HG02981 (cell line): Measurements from ENCODE around the gene NUAK2.

ENCODE experiments used
- ATAC-seq: cut with Tn5 transposase; IDR thresholded peaks from one replicate; pipeline ENCODE4 v1.9.1; 2021; ENCODE audit warnings: mild to moderate bottlenecking, moderate library complexity; ENCODE audit not compliant: unreplicated experiment

NUAK2 gene

GRCh38 chr1:205275916-205276688, 45.4 kb downstream of the NUAK2 start:
- no peak for ATAC-seq

DNA sequence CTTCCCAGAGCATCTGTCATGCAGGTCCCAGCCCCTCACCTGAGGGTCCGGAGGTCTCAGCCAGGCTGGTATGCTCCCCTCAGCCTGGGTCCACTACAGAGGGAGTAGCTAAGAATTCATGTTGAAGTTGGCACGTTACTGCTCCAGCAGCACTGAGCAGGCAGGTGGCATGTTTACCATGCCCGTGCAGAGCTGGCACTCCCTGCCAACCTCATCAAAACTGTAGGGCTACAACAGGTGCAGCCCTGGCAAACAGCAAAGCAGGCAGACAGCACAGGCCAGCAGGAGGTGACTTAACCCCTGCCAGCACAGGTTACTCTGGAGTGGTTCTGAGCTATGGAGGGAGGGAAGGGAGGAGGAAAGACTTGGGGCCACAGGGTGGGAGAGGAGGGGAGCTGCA, 46.4 kb downstream of the NUAK2 start:
- no peak for ATAC-seq

DNA sequence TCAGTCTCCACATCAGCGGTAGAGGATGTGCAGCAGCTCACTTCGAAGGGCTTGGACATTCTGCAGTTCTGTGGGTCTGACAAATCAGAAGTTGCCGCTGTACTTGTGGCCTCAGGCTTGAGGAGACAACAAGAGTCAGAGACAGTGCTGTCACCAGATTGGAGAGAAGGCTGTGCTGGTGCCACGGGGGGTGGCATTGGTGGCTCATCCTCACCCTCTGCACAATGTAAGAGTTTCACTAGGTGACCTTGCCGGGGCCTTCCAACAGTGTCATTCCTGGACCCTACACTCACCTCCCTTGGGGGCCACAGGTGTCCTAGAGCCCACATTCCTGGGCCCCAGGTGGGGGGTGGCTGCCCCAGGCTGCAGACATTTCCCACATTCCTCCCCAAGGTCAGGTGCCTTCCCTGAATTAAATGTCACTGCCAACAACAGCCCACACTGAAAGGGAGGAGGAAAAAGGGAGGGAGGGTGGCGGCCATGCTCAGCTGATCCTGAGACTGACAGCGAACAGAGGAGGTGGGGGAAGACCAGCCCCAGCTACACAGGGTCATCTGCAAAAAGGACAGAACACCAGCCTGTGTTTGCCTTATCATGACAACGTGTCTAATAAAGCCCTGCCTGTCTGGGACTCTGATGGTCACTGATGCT, 47.4 kb downstream of the NUAK2 start:
- no peak for ATAC-seq

- ATAC-seq: peak; percentile 59
Observed at GRCh38 chr1:205273551-205273982, 48.0 kb downstream of the NUAK2 start.

GRCh38 chr1:205272536-205272935, 49.0 kb downstream of the NUAK2 start:
- ATAC-seq: no peak

DNA sequence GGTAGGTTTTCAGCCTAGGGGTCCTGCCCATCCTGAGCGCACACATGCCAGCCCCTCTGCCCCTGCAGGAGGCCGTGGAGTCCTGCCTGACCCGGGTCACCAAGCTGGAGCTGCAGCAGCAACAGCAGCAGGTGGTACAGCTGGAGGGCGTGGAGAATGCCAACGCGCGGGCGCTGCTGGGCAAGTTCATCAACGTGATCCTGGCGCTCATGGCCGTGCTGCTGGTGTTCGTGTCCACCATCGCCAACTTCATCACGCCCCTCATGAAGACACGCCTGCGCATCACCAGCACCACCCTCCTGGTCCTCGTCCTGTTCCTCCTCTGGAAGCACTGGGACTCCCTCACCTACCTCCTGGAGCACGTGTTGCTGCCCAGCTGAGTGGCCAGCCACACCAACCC, 49.8 kb downstream of the NUAK2 start:
- ATAC-seq: no peak

GRCh38 chr1:205271277-205271676, 50.3 kb downstream of the NUAK2 start:
- no peak for ATAC-seq

DNA sequence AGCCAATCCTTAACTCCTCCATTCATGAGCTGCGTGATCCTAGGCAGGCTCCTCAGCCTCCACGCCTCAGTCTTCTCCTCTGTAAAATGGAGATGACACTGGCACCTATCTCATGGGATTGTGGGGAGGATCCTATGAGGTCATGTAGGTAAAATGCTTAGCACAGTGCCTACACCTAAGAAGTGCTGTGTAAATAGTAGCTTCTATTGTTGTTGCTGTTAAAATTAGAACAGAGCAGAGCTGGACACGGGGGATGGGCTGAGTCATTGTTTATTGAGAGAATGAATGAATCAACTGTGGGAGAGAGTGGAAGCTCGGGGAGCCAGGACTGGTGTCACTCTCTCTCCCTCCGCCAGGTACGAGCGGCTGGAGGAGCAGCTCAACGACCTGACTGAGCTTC, 50.8 kb downstream of the NUAK2 start:
- no peak for ATAC-seq

DNA sequence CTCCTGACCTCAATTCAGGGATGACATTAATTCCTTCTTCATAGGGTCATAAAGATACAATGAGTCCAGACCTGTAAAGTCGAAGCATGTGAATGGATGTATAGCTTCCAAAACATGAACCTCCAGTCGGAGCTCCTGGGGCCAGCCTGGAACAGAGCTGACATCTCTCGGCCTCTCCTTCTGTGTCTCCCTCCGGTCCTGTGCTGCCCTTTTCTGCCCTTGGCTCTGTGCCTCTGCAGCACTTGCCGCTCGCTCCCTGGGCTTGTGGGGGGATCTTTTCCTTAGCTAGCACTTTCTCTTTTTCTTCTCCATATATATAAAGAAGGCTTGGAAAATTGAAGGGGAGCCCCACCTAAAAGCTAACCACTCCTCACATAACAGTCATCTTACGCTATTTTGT, 51.3 kb downstream of the NUAK2 start:
- ATAC-seq: no peak

DNA sequence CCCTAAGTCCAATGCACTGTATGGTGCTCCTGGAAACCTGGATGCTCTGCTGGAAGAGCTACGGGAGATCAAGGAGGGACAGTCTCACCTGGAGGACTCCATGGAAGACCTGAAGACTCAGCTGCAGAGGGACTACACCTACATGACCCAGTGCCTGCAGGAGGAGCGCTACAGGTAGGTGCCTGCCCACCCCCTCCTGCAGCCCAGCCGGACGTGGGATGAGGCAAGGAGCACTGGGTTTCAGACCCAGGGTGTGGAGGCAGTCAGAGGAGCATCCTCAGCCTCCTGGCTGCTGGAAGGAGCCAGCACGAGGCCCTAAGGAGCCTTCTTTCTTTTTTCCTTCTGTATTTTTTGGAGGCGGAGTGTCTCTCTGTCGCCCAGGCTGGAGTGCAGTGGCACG, 51.8 kb downstream of the NUAK2 start:
- ATAC-seq: no peak

DNA sequence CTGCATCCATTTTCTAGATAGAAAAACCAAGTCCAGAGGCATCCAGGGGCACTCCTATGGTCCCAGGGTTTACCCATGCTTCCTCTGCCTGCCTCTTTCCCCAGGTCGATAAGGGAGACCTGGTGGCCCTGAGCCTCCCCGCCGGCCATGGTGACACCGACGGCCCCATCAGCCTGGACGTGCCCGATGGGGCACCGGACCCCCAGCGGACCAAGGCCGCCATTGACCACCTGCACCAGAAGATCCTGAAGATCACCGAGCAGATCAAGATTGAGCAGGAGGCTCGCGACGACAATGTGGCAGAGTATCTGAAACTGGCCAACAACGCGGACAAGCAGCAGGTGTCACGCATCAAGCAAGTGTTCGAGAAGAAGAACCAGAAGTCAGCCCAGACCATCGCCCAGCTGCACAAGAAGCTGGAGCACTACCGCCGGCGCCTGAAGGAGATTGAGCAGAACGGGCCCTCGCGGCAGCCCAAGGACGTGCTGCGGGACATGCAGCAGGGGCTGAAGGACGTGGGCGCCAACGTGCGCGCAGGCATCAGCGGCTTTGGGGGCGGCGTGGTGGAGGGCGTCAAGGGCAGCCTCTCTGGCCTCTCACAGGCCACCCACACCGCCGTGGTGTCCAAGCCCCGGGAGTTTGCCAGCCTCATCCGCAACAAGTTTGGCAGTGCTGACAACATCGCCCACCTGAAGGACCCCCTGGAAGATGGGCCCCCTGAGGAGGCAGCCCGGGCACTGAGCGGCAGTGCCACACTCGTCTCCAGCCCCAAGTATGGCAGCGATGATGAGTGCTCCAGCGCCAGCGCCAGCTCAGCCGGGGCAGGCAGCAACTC, 52.5 kb downstream of the NUAK2 start:
- no peak for ATAC-seq

- no peak for ATAC-seq
Observed at GRCh38 chr1:205267306-205267902, 54.1 kb downstream of the NUAK2 start.

- no peak for ATAC-seq
Observed at GRCh38 chr1:205266611-205267305, 54.8 kb downstream of the NUAK2 start.

DNA sequence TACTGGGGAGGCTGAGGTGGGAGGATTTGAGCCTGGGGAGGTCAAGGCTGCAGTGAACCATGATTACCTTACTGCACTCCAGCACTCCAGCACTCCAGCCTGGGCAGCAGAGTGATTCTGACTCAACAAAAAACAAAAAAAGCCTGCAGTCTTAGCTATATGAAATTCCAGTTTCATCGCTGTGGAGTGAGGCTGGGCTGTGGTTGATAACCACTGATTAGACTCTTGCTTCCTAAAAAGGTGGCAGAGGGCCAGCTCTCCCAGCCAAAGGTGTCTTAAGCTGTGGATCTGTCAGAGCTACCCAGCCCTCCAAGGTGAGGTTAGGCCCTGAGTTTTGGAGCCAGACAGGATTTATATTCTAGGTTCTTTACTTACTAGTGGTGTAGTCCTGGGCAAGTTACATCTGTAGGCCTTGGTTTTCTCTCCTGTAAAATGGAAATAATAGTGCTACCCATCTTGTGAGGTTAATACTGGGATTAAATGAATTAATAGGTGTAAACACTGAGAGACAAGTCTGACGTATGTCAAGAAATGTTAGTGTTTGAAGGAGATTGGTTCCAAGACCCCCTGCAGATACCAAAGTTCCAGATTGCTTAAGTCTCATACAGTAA, 57.9 kb downstream of the NUAK2 start:
- no peak for ATAC-seq

DNA sequence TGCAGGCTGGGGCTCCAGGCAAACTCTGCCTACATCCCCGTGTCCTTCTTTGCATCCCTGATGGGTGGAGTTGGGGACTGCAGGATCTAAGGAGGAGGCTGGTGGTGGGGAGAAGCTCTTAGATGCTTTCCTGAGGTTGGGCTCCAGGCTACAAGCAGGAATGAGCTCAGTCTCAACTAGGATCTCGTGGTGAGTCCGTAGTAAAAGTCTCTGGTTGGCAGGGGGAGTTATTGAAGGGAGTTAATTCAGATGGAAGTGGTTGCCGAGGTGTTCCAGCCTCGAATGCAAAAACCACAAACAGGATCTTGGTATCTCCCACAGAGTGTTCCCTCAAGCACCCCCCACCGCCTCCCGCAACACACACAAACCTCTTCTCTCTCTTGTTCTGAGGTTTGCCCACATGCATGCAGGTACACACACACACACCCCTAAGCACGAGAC, 58.8 kb downstream of the NUAK2 start:
- ATAC-seq: no peak

GRCh38 chr1:205261946-205262691, 59.4 kb downstream of the NUAK2 start:
- ATAC-seq: no peak

DNA sequence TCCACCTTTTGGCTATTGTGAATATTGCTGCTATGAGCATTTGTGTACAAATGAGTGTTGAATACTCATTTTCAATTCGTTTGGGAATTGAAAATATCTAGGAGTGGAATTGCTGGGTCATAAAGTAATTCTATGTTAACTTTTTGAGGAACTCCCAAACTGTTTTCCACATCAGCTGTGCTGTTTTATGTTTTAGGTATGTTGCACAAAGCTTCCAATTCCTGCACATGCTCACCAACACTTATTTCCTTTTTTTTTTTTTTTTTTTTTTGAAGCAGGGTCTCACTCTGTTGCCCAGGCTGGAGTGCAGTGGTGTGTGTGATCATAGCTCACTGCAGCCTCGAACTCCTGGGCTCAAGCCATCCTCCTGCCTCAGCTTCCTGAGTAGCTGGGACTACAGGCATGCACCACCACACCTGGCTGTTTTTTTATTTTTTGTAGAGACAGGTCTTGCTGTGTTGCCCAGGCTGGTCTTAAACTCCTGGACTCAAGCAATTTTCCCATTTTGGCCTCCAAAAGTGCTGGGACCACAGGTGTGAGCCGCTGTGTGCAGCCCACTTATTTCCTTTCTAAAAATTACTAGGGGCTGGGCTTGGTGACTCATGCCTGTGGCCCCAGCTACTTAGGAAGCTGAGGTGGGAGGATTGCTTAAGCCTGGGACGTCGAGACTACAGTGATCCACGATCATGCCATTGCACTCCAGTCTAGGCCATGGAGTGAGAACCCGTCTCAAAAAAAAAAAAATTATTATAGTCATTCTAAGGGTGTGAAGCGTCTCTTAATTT, 60.4 kb downstream of the NUAK2 start:
- no peak for ATAC-seq

DNA sequence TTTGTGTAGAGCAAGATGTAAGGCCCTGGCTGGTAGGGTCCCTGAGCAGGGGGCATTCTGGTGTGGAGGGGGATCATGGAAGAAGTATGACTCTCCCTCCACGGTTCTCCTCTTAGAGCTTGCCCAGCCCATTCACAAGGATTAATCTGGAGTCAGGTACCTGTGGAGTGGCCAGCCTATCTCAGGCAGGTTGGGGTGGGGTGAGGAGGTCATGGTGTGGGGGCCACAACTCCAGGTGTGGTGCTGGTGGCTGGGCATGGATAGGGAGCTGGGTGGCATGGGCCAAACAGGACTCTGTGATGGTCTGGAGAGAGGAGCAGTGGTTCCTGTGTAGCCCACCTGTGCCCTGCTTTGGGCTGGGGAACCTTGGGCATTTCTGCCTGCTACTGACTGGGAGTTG, 61.5 kb downstream of the NUAK2 start:
- no peak for ATAC-seq
